Keratinocyte (primary cell): ENCODE results near the gene SPRTN.

Source experiments
- CTCF ChIP-seq, 3 experiments: IDR thresholded peaks in 1 of 3; conservative IDR thresholded peaks in 1 of 3; optimal IDR thresholded peaks in 1 of 3; 2 replicates in 2 of 3; 3 replicates in 1 of 3; pipeline versions ENCODE3 to v1.5.1; 2011; ENCODE audit warnings: low read length in 3 of 3, mild to moderate bottlenecking in 3 of 3, moderate library complexity in 2 of 3, control low read depth in 1 of 3, inconsistent platforms in 1 of 3; ENCODE audit not compliant: insufficient read depth in 2 of 3; ENCODE audit errors: extremely low read depth in 1 of 3
- EZH2 ChIP-seq: IDR thresholded peaks from one replicate; pipeline ENCODE4 v1.6.1; 2012; ENCODE audit warnings: inconsistent platforms, mild to moderate bottlenecking, low read length, moderate library complexity

GRCh38 chr1:231348442-231348841 is 10.3 kb downstream of the SPRTN start:
- no peak for TF ChIP-seq EZH2
- TF ChIP-seq CTCF (optimal IDR thresholded peaks at IDR 0.05 in 1 of 3, IDR thresholded peaks at IDR 0.05 in 1 of 3, conservative IDR thresholded peaks at IDR 0.05 in 1 of 3; ENCODE audit: extremely low read depth in 1 of 3, insufficient read depth in 2 of 3, low read length in 3 of 3): no peak
